Effector memory CD8-positive, alpha-beta T cell (primary cell): Measurements from ENCODE around the gene PITPNM3.
A peak's percentile ranks its signal among the peaks of the same experiment; 100 is the strongest.

Experiments
- ATAC-seq: fragments of 150-1000 bp; cut with Tn5 transposase; replicated peaks from 2 replicates; pipeline ENCODE4 v1.10.0; 2021; ENCODE audit warnings: mild to moderate bottlenecking, moderate library complexity
- DNase-seq, 3 experiments: peaks; one replicate each; pipeline ENCODE4 v3.0.0; 2021
- H3K27ac Mint-ChIP-seq, 2 donors: one replicate each; pipeline ENCODE4 v1.8.0; 2022; ENCODE audit warnings: mild to moderate bottlenecking in 2 of 2, mixed read lengths in 2 of 2, moderate library complexity in 2 of 2
- H3K27me3 Mint-ChIP-seq, 2 donors: one replicate each; pipeline ENCODE4 v1.8.0; 2022; ENCODE audit warnings: mixed read lengths in 2 of 2
- H3K36me3 Mint-ChIP-seq: one replicate; pipeline ENCODE4 v1.8.0; 2022; ENCODE audit warnings: mild to moderate bottlenecking, moderate library complexity, mixed read lengths; ENCODE audit not compliant: insufficient read depth
- H3K4me1 Mint-ChIP-seq, 2 donors: one replicate each; pipeline ENCODE4 v1.8.0; 2022; ENCODE audit warnings: low read depth in 2 of 2, mixed read lengths in 2 of 2
- H3K4me3 Mint-ChIP-seq, 2 donors: one replicate each; pipeline ENCODE4 v1.8.0; 2022; ENCODE audit warnings: mild to moderate bottlenecking in 2 of 2, mixed read lengths in 2 of 2, moderate library complexity in 2 of 2
- H3K9me3 Mint-ChIP-seq, 2 donors: one replicate each; pipeline ENCODE4 v1.8.0; 2022; ENCODE audit warnings: mixed read lengths in 2 of 2

PITPNM3 gene

GRCh38 chr17:6478486-6478885 is 77.9 kb downstream of the PITPNM3 start:
- DNase-seq, result no peak
- H3K36me3 Mint-ChIP-seq, result no peaks in the 10 kb centered on the region
- H3K4me1 Mint-ChIP-seq, result no peaks in the 10 kb centered on the region
- H3K9me3 Mint-ChIP-seq, result no peaks in the 10 kb centered on the region
- H3K27me3 Mint-ChIP-seq, result peaks cover 9 to 16% of the 10 kb centered on the region in 2 donors
- H3K4me3 Mint-ChIP-seq, result no peak overlapping the region
- no peak overlapping the region for H3K27ac Mint-ChIP-seq
- ATAC-seq, result no peak

- peaks cover 0 to 5% of the 10 kb centered on the region in 2 donors for H3K4me1 Mint-ChIP-seq
- DNase-seq, result no peak
- ATAC-seq, result no peak
- no peaks in the 10 kb centered on the region for H3K9me3 Mint-ChIP-seq
- H3K36me3 Mint-ChIP-seq, result no peaks in the 10 kb centered on the region
- peaks cover 5 to 10% of the 10 kb centered on the region in 2 donors for H3K27me3 Mint-ChIP-seq
- H3K4me3 Mint-ChIP-seq, result no peak overlapping the region
- H3K27ac Mint-ChIP-seq, result no peak overlapping the region
Measured at GRCh38 chr17:6477831-6478383, 78.4 kb downstream of the PITPNM3 start.

- Mint-ChIP-seq H3K4me1 (peaks cover 0 to 5% of the 10 kb centered on the region in 2 donors), H3K36me3 (no peaks in the 10 kb centered on the region), H3K4me3 (no peak overlapping the region), H3K27ac (no peak overlapping the region), H3K9me3 (no peaks in the 10 kb centered on the region), H3K27me3 (peaks cover 0 to 9% of the 10 kb centered on the region in 2 donors)
- DNase-seq, result no peak
- no peak for ATAC-seq
Measured at GRCh38 chr17:6476810-6477179, 79.6 kb downstream of the PITPNM3 start.

- H3K4me1 Mint-ChIP-seq, result peaks cover 0 to 5% of the 10 kb centered on the region in 2 donors
- no peak overlapping the region for H3K27ac Mint-ChIP-seq
- H3K9me3 Mint-ChIP-seq, result no peaks in the 10 kb centered on the region
- no peak for ATAC-seq
- no peak overlapping the region for H3K4me3 Mint-ChIP-seq
- H3K27me3 Mint-ChIP-seq, result peaks cover 0 to 7% of the 10 kb centered on the region in 2 donors
- H3K36me3 Mint-ChIP-seq, result no peaks in the 10 kb centered on the region
- no peak for DNase-seq
Measured at GRCh38 chr17:6476076-6476809, 80.1 kb downstream of the PITPNM3 start.

- Mint-ChIP-seq H3K4me1 (peaks cover 0 to 5% of the 10 kb centered on the region in 2 donors), H3K4me3 (no peak overlapping the region), H3K9me3 (no peaks in the 10 kb centered on the region), H3K27ac (no peak overlapping the region), H3K27me3 (no peaks in the 10 kb centered on the region), H3K36me3 (no peaks in the 10 kb centered on the region)
- ATAC-seq (no peak), DNase-seq (no peak)
Measured at GRCh38 chr17:6475411-6475810, 80.9 kb downstream of the PITPNM3 start.

- Mint-ChIP-seq H3K4me3 (no peak overlapping the region), H3K36me3 (no peaks in the 10 kb centered on the region), H3K4me1 (peaks cover 0 to 5% of the 10 kb centered on the region in 2 donors), H3K27me3 (no peaks in the 10 kb centered on the region), H3K27ac (no peak overlapping the region), H3K9me3 (no peaks in the 10 kb centered on the region)
- ATAC-seq (no peak), DNase-seq (no peak)
Measured at GRCh38 chr17:6474906-6475305, 81.4 kb downstream of the PITPNM3 start.

GRCh38 chr17:6474376-6474775 is 82.0 kb downstream of the PITPNM3 start:
- H3K4me1 Mint-ChIP-seq, result peaks cover 0 to 5% of the 10 kb centered on the region in 2 donors
- no peaks in the 10 kb centered on the region for H3K36me3 Mint-ChIP-seq
- no peak overlapping the region for H3K4me3 Mint-ChIP-seq

DNA sequence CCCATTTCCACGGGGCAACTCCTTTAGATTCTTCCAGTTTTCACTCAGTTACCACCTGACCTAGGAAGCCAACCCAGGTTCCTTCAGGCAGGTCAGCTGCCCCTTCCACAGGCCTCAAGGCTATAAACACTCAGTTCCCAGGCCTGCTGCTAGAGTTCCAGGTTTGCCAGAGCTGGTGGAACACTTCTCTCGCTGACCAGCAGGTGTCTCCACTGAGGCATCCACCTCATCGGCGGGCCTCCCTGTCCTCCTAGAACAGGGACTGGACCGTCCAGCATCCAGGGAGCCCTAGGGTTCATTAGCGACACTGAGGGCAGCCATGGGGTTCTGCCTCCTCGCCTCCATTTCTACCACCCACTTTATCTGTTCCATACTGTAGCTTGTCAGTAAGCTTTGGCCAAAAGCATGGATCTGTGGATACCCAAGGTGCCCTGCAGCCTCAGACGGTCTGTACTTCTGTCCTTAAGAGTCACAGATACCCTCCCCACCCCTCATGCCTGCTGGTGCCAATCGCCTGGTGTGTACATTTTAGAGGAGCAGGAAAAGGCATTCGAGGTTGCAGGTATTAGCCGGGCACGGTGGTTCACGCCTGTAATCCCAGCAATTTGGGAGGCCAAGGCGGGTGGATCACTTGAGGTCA is 83.1 kb downstream of the PITPNM3 start:
- ATAC-seq (peak; percentile 59), DNase-seq (peak; percentile 57 to 63 (median 57))
- H3K4me1 Mint-ChIP-seq, result peaks cover 0 to 5% of the 10 kb centered on the region in 2 donors
- H3K27me3 Mint-ChIP-seq, result no peaks in the 10 kb centered on the region
- H3K36me3 Mint-ChIP-seq, result no peaks in the 10 kb centered on the region
- H3K27ac Mint-ChIP-seq, result no peak overlapping the region
- no peak overlapping the region for H3K4me3 Mint-ChIP-seq
- H3K9me3 Mint-ChIP-seq, result no peaks in the 10 kb centered on the region

More at GRCh38 chr17:6474376-6474775, 82.0 kb downstream of the PITPNM3 start:
- ATAC-seq, result no peak
- H3K27me3 Mint-ChIP-seq, result no peaks in the 10 kb centered on the region
- no peaks in the 10 kb centered on the region for H3K9me3 Mint-ChIP-seq
- no peak overlapping the region for H3K27ac Mint-ChIP-seq
- no peak for DNase-seq

- no peak for ATAC-seq
- H3K27me3 Mint-ChIP-seq, result no peaks in the 10 kb centered on the region
- no peaks in the 10 kb centered on the region for H3K9me3 Mint-ChIP-seq
- H3K4me1 Mint-ChIP-seq, result peaks cover 0 to 5% of the 10 kb centered on the region in 2 donors
- H3K36me3 Mint-ChIP-seq, result no peaks in the 10 kb centered on the region
- DNase-seq, result no peak
- H3K27ac Mint-ChIP-seq, result no peak overlapping the region
- H3K4me3 Mint-ChIP-seq, result no peak overlapping the region
Measured at GRCh38 chr17:6472517-6472916, 83.8 kb downstream of the PITPNM3 start.

DNA sequence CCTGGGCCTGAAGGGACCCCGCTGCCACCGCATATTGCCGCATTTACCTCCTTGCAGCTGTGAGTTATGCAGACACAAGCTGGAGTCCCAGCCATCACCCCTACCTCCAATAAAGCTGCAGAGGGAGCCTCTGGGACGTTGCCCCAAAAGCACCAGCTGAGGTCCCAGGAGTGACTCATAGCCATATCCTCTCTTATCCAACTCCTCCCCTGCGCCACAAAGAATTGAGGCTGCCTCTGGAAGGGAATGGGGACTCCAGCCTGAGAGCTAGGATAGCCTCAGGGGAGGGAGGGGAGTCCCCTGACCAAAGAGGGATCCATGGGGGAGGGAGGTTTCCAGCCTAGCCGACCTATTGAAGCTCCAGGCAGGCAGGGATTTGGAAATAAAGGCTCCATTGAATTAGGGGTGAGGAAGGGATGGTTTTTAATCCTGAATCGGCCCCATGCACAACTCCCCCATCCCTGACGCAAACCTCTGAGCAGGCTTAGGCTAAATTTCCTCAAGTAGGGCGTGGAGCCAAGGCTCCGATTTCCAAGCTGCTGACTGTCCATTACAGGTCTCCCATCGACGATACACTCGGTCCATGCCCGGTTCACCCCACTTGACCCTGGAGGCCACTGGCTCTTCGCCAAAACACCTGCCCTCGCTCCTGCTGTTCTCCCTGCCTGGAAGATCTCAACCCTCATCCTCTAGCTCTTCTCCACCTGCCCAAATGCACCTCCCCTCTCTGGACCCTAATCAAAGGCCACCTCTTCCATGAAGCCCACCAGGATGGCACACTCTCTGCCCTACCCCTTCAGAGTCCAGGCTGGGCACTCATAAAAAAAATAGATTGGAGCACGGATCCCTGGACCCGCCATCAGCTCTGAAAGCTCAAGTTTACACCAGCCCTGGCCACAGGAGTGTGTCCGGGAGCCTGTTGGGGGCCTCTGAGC is 84.6 kb downstream of the PITPNM3 start:
- Mint-ChIP-seq H3K9me3 (no peaks in the 10 kb centered on the region), H3K27ac (no peak overlapping the region), H3K36me3 (no peaks in the 10 kb centered on the region), H3K27me3 (no peaks in the 10 kb centered on the region), H3K4me1 (peaks cover 0 to 5% of the 10 kb centered on the region in 2 donors), H3K4me3 (no peak overlapping the region)
- DNase-seq, result no peak
- ATAC-seq, result no peak

DNA sequence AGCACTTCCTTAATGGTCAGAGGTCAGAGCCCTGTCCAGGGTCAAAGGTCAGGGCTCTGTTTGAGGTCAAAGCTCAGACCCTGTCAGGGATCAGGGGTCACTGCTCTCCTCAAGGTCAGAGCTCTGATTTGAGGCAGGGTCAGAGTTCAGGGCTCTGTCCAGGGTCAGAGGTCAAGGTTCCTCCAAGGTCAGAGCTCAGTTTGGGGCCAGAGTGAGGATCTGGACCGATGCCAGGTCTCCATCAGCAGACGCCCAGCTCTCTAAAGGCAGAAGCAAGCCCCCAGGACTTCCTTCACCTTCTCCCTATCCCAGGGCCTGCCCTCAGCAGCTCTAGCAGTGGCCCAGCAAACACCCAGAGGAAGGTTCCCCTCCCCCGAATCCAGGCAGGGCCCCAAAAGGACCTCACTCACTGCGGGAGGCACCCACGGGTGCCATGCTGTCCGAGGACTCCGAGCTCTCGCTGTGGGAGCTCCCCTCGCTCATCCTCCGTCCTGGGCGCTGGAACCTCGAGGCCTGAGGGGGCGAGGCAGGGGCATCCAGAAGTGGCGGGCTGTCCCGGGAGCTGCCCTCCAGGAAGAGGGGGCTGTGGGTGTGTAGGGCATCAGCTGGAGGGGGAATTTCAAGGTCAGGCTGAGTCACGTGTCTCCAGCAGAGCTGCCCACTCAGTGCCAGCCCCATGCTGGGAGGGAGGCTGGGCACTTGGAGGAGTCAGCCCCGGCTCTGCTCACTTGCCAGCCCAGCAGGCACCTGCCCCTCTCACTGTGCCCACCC is 85.4 kb downstream of the PITPNM3 start:
- H3K27ac Mint-ChIP-seq, result no peak overlapping the region
- ATAC-seq, result no peak
- H3K4me1 Mint-ChIP-seq, result peaks cover 0 to 5% of the 10 kb centered on the region in 2 donors
- no peaks in the 10 kb centered on the region for H3K36me3 Mint-ChIP-seq
- H3K9me3 Mint-ChIP-seq, result no peaks in the 10 kb centered on the region
- no peak for DNase-seq
- no peak overlapping the region for H3K4me3 Mint-ChIP-seq
- H3K27me3 Mint-ChIP-seq, result peaks cover 6% of the 10 kb centered on the region in 2 donors

DNA sequence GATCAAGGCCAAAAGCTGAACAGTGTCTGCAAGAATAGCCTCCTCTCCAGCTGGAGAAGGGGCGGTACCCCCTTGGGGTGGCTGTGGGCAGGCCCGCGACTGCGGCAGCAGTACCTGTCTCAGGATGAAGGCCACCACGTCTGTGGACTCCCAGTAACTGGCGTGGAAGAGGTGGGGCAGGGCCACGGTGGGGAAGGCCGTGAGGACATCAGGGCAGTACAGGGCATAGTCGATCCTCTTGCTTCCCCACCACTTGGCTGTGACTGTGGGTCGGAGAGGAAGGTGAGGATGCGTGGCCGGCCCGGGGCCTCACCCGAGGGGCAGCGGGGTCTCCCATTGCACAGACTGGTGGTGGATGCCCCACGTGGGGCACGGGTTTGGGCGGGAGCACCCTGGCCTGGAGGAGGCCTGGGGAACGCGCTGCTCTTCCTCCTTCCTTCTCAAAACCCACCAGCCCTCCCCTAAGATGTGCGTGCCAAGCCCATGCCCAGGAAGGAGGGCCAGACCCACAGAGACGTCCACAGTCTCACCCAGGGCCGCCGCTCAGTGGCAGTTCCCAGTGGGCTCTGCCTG is 86.1 kb downstream of the PITPNM3 start:
- ATAC-seq (no peak), DNase-seq (no peak)
- H3K4me1 Mint-ChIP-seq, result peaks cover 0 to 5% of the 10 kb centered on the region in 2 donors
- H3K36me3 Mint-ChIP-seq, result no peaks in the 10 kb centered on the region
- no peak overlapping the region for H3K4me3 Mint-ChIP-seq
- H3K27me3 Mint-ChIP-seq, result peaks cover 11 to 13% of the 10 kb centered on the region in 2 donors
- H3K27ac Mint-ChIP-seq, result no peak overlapping the region
- no peaks in the 10 kb centered on the region for H3K9me3 Mint-ChIP-seq
